Measurements from ENCODE around the gene LRMDA. TPM values are rescaled to one million over a fixed set of nuclear protein-coding genes. Genes with fewer than 3 reads are reported as not detected.

LRMDA gene
- total and polyA plus RNA-seq, 7 donors, result 2.8 to 22.2 (median 9.0) TPM

- no peaks in the 10 kb centered on the region for H3K36me3 ChIP-seq
- no peak overlapping the region for H3K4me3 ChIP-seq
- 74% methylated on average over 2 of the region's 2 CpGs for WGBS, 2 donors
- H3K9me3 ChIP-seq, result no peaks in the 10 kb centered on the region
- no peaks in the 10 kb centered on the region for H3K4me1 ChIP-seq
- intact Hi-C loops (cut with DNase I), result no loop called here
- DNase-seq, result no peak
- no peaks in the 10 kb centered on the region for H3K27me3 ChIP-seq
- TF ChIP-seq EP300 (IDR thresholded peaks at IDR 0.05) (no peak), POLR2A (IDR thresholded peaks at IDR 0.05) (no peak), CTCF (IDR thresholded peaks at IDR 0.05) (no peak), POLR2AphosphoS5 (IDR thresholded peaks at IDR 0.05) (no peak)
- H3K27ac ChIP-seq, result no peak overlapping the region
These were observed 199.3 kb downstream of the LRMDA start for GRCh38 chr10:75630746-75631145.

DNA sequence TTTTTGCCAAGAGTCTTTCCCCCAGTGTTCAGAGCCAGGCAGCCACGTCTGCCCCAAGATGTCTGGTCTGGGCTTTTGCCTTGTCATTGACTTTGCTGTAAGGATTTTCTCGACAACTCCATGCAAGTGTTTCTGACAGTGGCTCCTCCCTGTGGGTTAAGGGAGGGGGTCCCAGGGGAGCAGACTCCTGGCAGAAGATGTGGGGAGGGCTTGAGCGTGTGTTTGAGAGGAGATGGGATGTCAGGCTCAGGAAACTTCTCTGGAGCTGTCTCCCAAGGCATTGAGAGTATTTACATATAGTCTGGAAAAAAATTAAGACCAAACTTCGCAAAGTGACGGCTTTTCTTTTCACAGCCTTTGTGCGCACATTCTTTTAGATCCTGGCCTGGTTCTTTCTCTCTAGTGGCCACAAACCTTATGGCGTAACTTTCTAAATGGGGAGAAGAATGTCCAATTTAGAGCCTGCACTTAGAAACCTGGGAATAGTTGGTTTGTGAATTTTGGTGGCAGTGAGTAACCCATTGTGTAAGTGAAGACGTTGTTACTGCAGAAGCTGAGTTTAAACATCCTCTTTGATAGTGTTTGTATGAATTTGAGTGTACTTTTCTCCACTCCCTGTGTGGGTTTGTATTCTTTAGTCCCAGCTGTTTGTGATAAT, 201.5 kb downstream of the LRMDA start:
- Histone ChIP-seq H3K27me3 (no peaks in the 10 kb centered on the region), H3K4me1 (no peaks in the 10 kb centered on the region), H3K36me3 (no peaks in the 10 kb centered on the region), H3K4me3 (no peak overlapping the region), H3K9me3 (no peaks in the 10 kb centered on the region), H3K27ac (peak overlapping the region in 3 of 4 donors; percentile 32 to 55 (median 34))
- WGBS, 2 donors, result 70 to 81% methylated on average over 8 of the region's 8 CpGs
- no peak for DNase-seq
- no peak for TF ChIP-seq EP300 (IDR thresholded peaks at IDR 0.05)
- no peak for TF ChIP-seq POLR2AphosphoS5 (IDR thresholded peaks at IDR 0.05)
- no peak for TF ChIP-seq CTCF (IDR thresholded peaks at IDR 0.05)
- no peak for TF ChIP-seq POLR2A (IDR thresholded peaks at IDR 0.05)
- intact Hi-C loops (cut with DNase I), result no loop called here

GRCh38 chr10:75633568-75633967, 202.1 kb downstream of the LRMDA start:
- Histone ChIP-seq H3K27me3 (no peaks in the 10 kb centered on the region), H3K4me1 (no peaks in the 10 kb centered on the region), H3K4me3 (no peak overlapping the region), H3K36me3 (no peaks in the 10 kb centered on the region), H3K27ac (peak overlapping the region in 1 of 4 donors; percentile 55), H3K9me3 (no peaks in the 10 kb centered on the region)
- no peak for DNase-seq
- intact Hi-C loops (cut with DNase I), result no loop called here
- 82 to 83% methylated on average over 2 of the region's 2 CpGs for WGBS, 2 donors
- no peak for TF ChIP-seq EP300 (IDR thresholded peaks at IDR 0.05)
- TF ChIP-seq POLR2AphosphoS5 (IDR thresholded peaks at IDR 0.05), result no peak
- no peak for TF ChIP-seq POLR2A (IDR thresholded peaks at IDR 0.05)
- TF ChIP-seq CTCF (IDR thresholded peaks at IDR 0.05), result no peak

DNA sequence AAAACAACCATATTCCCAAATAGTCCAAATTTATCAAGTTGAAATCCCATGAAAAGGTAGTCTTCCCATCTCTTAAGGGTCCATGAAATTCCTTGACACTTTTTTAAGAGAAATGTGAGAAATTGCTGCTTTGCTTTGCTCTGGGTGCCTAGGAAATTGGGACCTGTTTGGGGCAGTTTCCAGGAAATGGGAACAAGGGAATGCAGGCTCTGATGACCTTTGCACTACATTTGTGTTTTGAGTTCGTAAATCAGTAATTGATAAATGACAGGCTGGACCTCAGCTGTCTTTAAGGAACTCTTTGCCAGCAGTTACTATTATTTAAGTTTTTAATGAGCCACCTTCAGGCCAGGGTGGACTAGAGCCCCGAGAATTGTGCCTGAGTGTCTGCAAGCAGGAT, 203.5 kb downstream of the LRMDA start:
- intact Hi-C loops (cut with DNase I), result no loop called here
- no peak overlapping the region for H3K4me3 ChIP-seq
- H3K27me3 ChIP-seq, result no peaks in the 10 kb centered on the region
- H3K36me3 ChIP-seq, result no peaks in the 10 kb centered on the region
- DNase-seq, result no peak
- H3K27ac ChIP-seq, result no peak overlapping the region
- no peaks in the 10 kb centered on the region for H3K4me1 ChIP-seq
- no peak for TF ChIP-seq CTCF (IDR thresholded peaks at IDR 0.05)
- TF ChIP-seq EP300 (IDR thresholded peaks at IDR 0.05), result no peak
- no peak for TF ChIP-seq POLR2A (IDR thresholded peaks at IDR 0.05)
- no peak for TF ChIP-seq POLR2AphosphoS5 (IDR thresholded peaks at IDR 0.05)
- 77 to 92% methylated on average over 2 of the region's 2 CpGs for WGBS, 2 donors
- H3K9me3 ChIP-seq, result no peaks in the 10 kb centered on the region

DNA sequence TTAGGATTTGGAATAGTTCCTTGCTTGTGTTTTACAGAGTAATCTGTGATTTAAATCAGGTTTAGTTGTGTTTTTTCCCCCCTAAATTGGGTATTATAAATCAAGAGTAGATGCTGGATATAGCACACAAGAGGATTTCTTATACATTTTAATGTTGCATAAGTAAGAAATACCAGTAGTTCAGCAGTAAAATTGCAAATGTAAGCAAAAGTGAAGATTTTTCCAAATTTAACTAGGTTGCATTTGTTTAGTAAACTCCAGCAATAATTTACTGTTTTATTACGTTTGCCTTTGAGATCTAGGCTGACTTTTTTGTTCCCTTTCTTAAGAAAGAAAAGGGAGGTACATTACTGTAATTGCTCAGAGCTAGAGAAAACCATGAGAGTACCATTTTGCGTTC, 207.3 kb downstream of the LRMDA start:
- Histone ChIP-seq H3K9me3 (no peaks in the 10 kb centered on the region), H3K27me3 (no peaks in the 10 kb centered on the region), H3K4me1 (no peaks in the 10 kb centered on the region), H3K4me3 (no peak overlapping the region), H3K36me3 (no peaks in the 10 kb centered on the region), H3K27ac (no peak overlapping the region)
- intact Hi-C loops (cut with DNase I), result no loop called here
- DNase-seq, result no peak
- 75 to 84% methylated on average over 2 of the region's 2 CpGs for WGBS, 2 donors
- no peak for TF ChIP-seq POLR2AphosphoS5 (IDR thresholded peaks at IDR 0.05)
- no peak for TF ChIP-seq POLR2A (IDR thresholded peaks at IDR 0.05)
- no peak for TF ChIP-seq CTCF (IDR thresholded peaks at IDR 0.05)
- TF ChIP-seq EP300 (IDR thresholded peaks at IDR 0.05), result no peak

Data from sigmoid colon (tissue), 7 donors.